Gastroesophageal sphincter (tissue), 4 donors: ENCODE results near the gene CSNK1D. TPM values are rescaled to one million over a fixed set of nuclear protein-coding genes. Genes with fewer than 3 reads are reported as not detected.

Source experiments
- ATAC-seq: fragments of 150-250 bp; one replicate; pipeline ENCODE4 v1.9.1; 2016; ENCODE audit warnings: mild to moderate bottlenecking, moderate library complexity
- H3K27ac ChIP-seq, 4 donors: fragments of 200-600 bp; sonication (generic) in 3 of 4; 1 replicate in 3 of 4; 2 replicates in 1 of 4; pipeline ENCODE4 v1.5.1; 2016 to 2019
- H3K27me3 ChIP-seq: fragments of 200-600 bp; sonication (generic); one replicate; pipeline ENCODE4 v1.5.1; 2019
- H3K36me3 ChIP-seq, 2 donors: fragments of 200-600 bp; sonication (generic); one replicate each; pipeline ENCODE4 v1.5.1; 2019; ENCODE audit warnings: control low read depth in 1 of 2
- H3K4me1 ChIP-seq, 3 donors: fragments of 200-600 bp; sonication (generic); 1 replicate in 2 of 3; 2 replicates in 1 of 3; pipeline ENCODE4 v1.5.1; 2016 to 2019; ENCODE audit warnings: control low read depth in 2 of 3
- H3K4me3 ChIP-seq, 2 donors: fragments of 200-600 bp; sonication (generic); one replicate each; pipeline ENCODE4 v1.5.1; 2019; ENCODE audit warnings: mild to moderate bottlenecking in 1 of 2, moderate library complexity in 1 of 2
- H3K9me3 ChIP-seq, 3 donors: fragments of 200-600 bp; sonication (generic); one replicate each; pipeline ENCODE4 v1.5.1; 2017 to 2019; ENCODE audit warnings: control low read depth in 2 of 3
- EP300 ChIP-seq: sonication (generic); formaldehyde crosslinking; IDR thresholded peaks from one replicate; pipeline ENCODE4 v1.6.1; 2017; ENCODE audit warnings: antibody characterized with exemption, mild to moderate bottlenecking
- POLR2A ChIP-seq, 2 donors: fragments of 450-650 bp; IDR thresholded peaks; one replicate each; pipeline ENCODE4 v1.6.1; 2017; ENCODE audit warnings: antibody characterized with exemption in 2 of 2, mild to moderate bottlenecking in 2 of 2, moderate library complexity in 1 of 2
- POLR2AphosphoS5 ChIP-seq: sonication (generic); formaldehyde crosslinking; IDR thresholded peaks from one replicate; pipeline ENCODE4 v1.6.1; 2017; ENCODE audit warnings: antibody characterized with exemption
- WGBS, 2 donors: methylation state at CpG; one replicate each; pipeline ENCODE4 v1.1.5; 2018; ENCODE audit warnings: low coverage in 1 of 2; 5-methylcytosine and 5-hydroxymethylcytosine counted together
- total RNA-seq, 4 donors: library from RNA; depleted of rRNA; stranded (reverse); fragments of >200 nt; gene quantifications; one replicate each; pipeline ENCODE4 v1.1.0, GENCODE V29; 2016
- TF ChIP-seq, protein P1 (sequence below), 4 experiments: fragments of 200-600 bp in 2 of 4; fragments of 450-650 bp in 2 of 4; sonication (generic) in 1 of 4; IDR thresholded peaks; one replicate each; pipeline ENCODE4 v1.5.1; 2017 to 2019; ENCODE audit warnings: antibody characterized with exemption in 4 of 4, mild to moderate bottlenecking in 2 of 4, moderate library complexity in 2 of 4

Gene CSNK1D
- total RNA-seq, 4 donors from 2014 or later = 23.4 to 92.1 (median 72.4) TPM

DNA sequence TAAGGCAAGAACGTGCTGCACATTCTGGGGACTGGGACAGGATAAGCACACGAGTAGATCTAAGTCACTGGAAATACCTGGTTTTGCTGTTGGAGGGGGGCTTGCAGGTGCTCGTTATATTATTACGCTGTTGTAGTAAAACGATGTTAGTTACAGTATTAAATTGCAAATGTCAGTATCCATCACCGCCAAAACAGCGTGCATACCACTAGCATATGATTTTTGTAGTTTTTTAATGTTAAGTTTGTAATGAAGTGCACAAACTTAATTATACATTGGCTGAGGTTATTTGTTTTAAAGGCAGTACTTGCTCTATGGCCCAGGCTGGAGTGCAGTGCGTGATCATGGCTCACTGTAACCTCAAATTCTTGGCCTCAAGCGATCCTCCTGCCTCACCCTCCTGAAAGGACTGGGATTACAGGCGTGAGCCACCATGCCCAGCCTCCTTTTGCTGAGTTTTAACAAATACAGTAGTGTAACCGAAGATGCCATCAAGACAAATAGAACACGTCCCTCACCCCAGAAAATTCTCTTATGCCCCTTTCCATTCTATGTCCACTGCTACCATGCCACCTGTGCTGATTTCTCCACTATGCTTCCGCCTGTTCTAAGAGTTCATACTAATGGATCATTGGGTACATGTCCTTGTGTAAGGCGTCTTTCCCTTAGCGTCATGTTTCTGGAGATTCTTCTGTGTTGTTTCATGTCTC, 20.7 kb upstream of the CSNK1D start:
- peak overlapping the region; percentile 66 to 99 (median 98) for H3K27ac ChIP-seq
- TF ChIP-seq POLR2AphosphoS5 = peak; percentile 42
- TF ChIP-seq, protein P1, sequence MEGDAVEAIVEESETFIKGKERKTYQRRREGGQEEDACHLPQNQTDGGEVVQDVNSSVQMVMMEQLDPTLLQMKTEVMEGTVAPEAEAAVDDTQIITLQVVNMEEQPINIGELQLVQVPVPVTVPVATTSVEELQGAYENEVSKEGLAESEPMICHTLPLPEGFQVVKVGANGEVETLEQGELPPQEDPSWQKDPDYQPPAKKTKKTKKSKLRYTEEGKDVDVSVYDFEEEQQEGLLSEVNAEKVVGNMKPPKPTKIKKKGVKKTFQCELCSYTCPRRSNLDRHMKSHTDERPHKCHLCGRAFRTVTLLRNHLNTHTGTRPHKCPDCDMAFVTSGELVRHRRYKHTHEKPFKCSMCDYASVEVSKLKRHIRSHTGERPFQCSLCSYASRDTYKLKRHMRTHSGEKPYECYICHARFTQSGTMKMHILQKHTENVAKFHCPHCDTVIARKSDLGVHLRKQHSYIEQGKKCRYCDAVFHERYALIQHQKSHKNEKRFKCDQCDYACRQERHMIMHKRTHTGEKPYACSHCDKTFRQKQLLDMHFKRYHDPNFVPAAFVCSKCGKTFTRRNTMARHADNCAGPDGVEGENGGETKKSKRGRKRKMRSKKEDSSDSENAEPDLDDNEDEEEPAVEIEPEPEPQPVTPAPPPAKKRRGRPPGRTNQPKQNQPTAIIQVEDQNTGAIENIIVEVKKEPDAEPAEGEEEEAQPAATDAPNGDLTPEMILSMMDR (IDR thresholded peaks at IDR 0.05) = no peak

DNA sequence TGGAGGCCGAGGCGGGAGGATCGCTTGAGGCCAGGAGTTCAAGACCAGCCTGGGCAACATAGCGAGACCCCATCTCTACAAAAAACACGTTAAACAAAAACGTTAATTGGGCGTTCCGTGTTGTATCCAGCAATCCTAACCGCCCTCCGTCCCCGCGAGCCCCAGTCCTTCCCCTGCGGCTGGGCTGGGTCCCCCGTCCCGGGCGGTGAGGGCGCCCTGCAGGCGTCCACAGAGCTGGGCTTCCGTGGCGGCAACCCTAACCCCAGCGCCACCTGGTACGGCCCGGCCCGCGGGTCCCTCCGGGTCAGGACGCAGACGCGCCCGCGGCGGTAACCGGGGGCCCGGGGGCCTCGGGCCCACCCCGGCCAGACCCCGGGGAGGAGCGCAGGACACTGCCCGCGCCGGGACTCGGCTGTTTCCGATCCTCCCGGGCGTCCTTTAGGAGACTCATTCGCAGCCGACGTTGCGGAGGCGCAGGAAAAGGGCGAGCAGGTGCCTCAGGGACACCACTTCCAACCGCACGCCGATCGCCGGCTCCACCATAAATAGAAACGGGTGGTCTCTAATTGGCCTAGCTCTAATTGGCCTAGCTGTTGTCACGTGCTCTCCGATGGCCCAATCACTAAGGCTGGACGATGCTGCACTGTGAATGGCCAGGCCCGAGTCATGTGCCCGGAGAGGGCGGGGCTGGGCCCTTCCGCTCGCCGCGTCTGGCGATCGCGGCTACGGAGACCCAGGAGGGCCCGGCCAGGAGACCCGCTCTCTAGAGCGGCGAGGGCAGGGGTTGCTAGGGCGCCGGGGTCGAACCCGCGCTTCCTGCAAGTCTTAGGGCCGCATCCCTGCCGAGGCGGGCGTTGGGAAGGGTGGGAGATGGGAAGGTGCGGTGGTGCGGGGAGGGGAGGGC, 19.0 kb upstream of the CSNK1D start:
- Histone ChIP-seq H3K36me3 (no peaks in the 10 kb centered on the region), H3K4me1 (peaks cover 0 to 65% (median 19%) of the 10 kb centered on the region in 3 donors), H3K27me3 (no peaks in the 10 kb centered on the region), H3K4me3 (peak overlapping the region; percentile 61 to 88), H3K9me3 (no peaks in the 10 kb centered on the region), H3K27ac (peak overlapping the region; percentile 84 to 99 (median 98))
- TF ChIP-seq EP300 (no peak), POLR2A (IDR thresholded peaks at IDR 0.05) (peak; percentile 90 to 95), POLR2AphosphoS5 (peak; percentile 89)
- TF ChIP-seq, protein P1 (IDR thresholded peaks at IDR 0.05) = no peak
- ATAC-seq = peak; percentile 97
- 0% methylated on average over 2 of the region's 86 CpGs; no CpG with 5 or more reads in 1 of the 2 donors for WGBS, 2 donors

More for the DNA sequence above, 20.7 kb upstream of the CSNK1D start:
- Histone ChIP-seq H3K36me3 (no peaks in the 10 kb centered on the region), H3K4me3 (peak overlapping the region in 1 of 2 donors; percentile 88), H3K27me3 (no peaks in the 10 kb centered on the region), H3K4me1 (peaks cover 0 to 68% (median 20%) of the 10 kb centered on the region in 3 donors), H3K9me3 (no peaks in the 10 kb centered on the region)
- 77 to 79% methylated on average over 14 to 15 of the region's 15 CpGs for WGBS, 2 donors
- no peak for ATAC-seq

DNA sequence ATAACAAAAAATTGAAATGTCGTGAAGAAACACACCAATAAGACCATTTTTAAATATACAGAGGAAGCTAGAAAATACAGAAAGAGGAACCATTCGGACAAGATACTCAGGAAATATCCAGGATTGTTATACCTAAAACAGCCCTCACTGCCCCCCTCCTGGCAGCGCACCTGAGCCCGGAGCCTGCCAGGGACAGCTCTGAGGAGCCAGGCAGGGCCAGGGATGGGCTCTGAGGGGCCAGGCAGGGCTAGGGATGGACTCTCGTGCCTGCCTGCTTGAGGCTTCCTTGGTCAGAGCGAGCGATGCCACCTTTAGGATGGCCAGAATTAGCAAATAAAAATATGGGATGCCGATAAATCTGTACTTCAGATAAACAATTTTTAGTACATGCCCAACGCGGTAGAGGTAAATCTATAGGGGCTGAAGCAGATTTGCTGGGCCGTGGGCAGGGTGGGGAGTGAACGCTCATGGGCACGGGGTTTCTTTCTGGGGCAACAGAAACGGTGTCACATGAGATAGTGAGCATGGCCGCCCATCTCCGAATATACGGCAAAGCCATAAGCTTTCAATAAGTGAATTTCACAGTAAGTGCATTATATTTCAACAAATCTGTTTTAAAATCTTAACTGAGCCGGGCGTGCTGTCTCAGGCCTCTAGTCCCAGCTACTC, 18.2 kb upstream of the CSNK1D start:
- peaks cover 0 to 59% (median 16%) of the 10 kb centered on the region in 3 donors for H3K4me1 ChIP-seq
- H3K9me3 ChIP-seq = no peaks in the 10 kb centered on the region
- H3K36me3 ChIP-seq = no peaks in the 10 kb centered on the region
- whole genome bisulfite sequencing, 2 donors = 84 to 86% methylated on average over 11 to 17 of the region's 19 CpGs
- TF ChIP-seq EP300 (no peak), POLR2A (IDR thresholded peaks at IDR 0.05) (no peak), POLR2AphosphoS5 (no peak)
- TF ChIP-seq, protein P1 (IDR thresholded peaks at IDR 0.05) = no peak
- H3K27ac ChIP-seq = peak overlapping the region; percentile 84 to 99 (median 98)
- H3K27me3 ChIP-seq = no peaks in the 10 kb centered on the region
- peak overlapping the region; percentile 61 to 88 for H3K4me3 ChIP-seq
- no peak for ATAC-seq

DNA sequence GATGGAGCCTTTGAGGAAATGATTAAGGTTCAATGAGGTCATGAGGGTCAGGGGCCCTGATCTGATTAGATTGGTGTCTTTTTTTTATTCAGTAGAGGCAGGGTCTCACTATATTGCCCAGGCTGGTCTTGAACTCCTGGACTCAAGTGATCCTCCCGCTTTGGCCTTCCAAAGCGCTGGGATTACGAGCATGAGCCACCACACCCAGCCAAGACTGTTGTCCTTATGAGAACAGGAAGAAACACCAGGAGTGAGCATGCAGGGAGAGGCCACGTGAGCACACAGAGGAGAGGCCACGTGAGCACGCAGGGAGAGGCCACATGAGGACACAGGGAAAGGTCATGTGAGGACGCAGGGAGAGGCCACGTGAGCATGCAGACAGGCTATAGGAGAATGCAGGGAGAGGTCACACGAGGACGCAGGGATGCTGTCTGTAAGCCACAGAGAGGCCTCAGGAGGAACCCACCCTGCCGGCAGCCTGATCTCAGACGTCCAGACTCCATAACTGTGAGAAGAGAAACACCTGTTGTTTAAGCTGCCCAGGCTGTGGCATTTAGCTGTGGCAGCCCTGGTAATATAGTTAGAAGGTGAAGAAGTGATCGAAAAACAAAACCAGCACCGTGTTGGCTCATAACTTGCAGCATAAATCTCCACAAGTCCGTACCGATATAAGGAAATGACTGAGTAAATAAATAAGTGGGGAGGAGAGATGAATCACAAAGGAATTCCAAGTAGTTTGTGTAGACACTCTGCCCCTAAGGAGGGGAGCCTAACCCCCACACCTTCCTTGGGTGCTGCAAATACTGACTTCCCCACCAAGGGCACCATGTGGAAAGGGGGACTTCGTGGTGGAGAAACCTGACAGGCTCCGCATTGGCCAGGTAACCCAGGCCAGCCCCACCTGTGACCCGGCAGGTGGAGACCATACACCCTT, 14.6 kb upstream of the CSNK1D start:
- Histone ChIP-seq H3K9me3 (no peaks in the 10 kb centered on the region), H3K36me3 (no peaks in the 10 kb centered on the region), H3K4me3 (no peak overlapping the region), H3K27me3 (no peaks in the 10 kb centered on the region), H3K4me1 (peaks cover 0 to 31% (median 10%) of the 10 kb centered on the region in 3 donors), H3K27ac (peak overlapping the region; percentile 30 to 74 (median 64))
- no peak for ATAC-seq
- TF ChIP-seq POLR2AphosphoS5 (no peak), POLR2A (IDR thresholded peaks at IDR 0.05) (peak in 1 of 2 donors; percentile 10)
- 22 to 41% methylated on average over 11 to 12 of the region's 19 CpGs for WGBS, 2 donors
